Tibial nerve (tissue), 4 donors: ENCODE results near the gene COPG2. TPM values are rescaled to one million over a fixed set of nuclear protein-coding genes. Genes with fewer than 3 reads are reported as not detected.
"Not testable (repeated sequence)": the region's sequence is repeated elsewhere in the genome, so short reads cannot be mapped to it uniquely, and the experiment has no call there.

ENCODE experiments used
- DNase-seq, 2 donors: peaks; one replicate each; pipeline ENCODE4 v3.0.0-alpha.2; 2019; ENCODE audit warnings: low spot score in 2 of 2
- H3K27ac ChIP-seq, 4 donors: fragments of 200-600 bp; sonication (generic) in 3 of 4; one replicate each; pipeline ENCODE4 v1.5.1; 2017 to 2019; ENCODE audit warnings: mild to moderate bottlenecking in 1 of 4
- H3K27me3 ChIP-seq, 2 donors: fragments of 200-600 bp; sonication (generic) in 1 of 2; one replicate each; pipeline versions ENCODE4 v1.5.1 to v1.6.0; 2017 to 2019
- H3K36me3 ChIP-seq, 3 donors: fragments of 200-600 bp; sonication (generic); one replicate each; pipeline ENCODE4 v1.5.1; 2018 to 2019
- H3K4me1 ChIP-seq, 4 donors: fragments of 200-600 bp; sonication (generic) in 3 of 4; one replicate each; pipeline ENCODE4 v1.5.1; 2017 to 2019
- H3K4me3 ChIP-seq, 4 donors: fragments of 200-600 bp; sonication (generic) in 3 of 4; one replicate each; pipeline ENCODE4 v1.5.1; 2017 to 2019; ENCODE audit warnings: mild to moderate bottlenecking in 1 of 4, moderate library complexity in 1 of 4
- H3K9me3 ChIP-seq, 4 donors: fragments of 200-600 bp; sonication (generic) in 3 of 4; one replicate each; pipeline ENCODE4 v1.5.1; 2017 to 2019
- CTCF ChIP-seq, 5 experiments: fragments of 200-600 bp in 3 of 5; fragments of 450-650 bp in 2 of 5; sonication (generic) in 3 of 5; IDR thresholded peaks; one replicate each; pipeline ENCODE4 v1.5.1; 2016 to 2019; ENCODE audit warnings: antibody characterized with exemption in 5 of 5, mild to moderate bottlenecking in 3 of 5, moderate library complexity in 2 of 5
- EP300 ChIP-seq, 2 donors: sonication (generic); formaldehyde crosslinking; IDR thresholded peaks; one replicate each; pipeline ENCODE4 v1.6.1; 2017; ENCODE audit warnings: antibody characterized with exemption in 2 of 2, mild to moderate bottlenecking in 1 of 2
- POLR2A ChIP-seq, 2 donors: fragments of 450-650 bp; IDR thresholded peaks; one replicate each; pipeline ENCODE4 v1.6.1; 2017; ENCODE audit warnings: antibody characterized with exemption in 2 of 2, mild to moderate bottlenecking in 2 of 2, moderate library complexity in 2 of 2
- WGBS, 2 donors: methylation state at CpG; one replicate each; pipeline ENCODE4 v1.1.5; 2018; 5-methylcytosine and 5-hydroxymethylcytosine counted together
- total RNA-seq, 4 donors: library from RNA; depleted of rRNA; stranded (reverse); fragments of >200 nt; gene quantifications; one replicate each; pipeline ENCODE4 v1.1.0, GENCODE V29; 2016

The COPG2 gene
- total RNA-seq, 4 donors from 2014 or later = 12.7 to 22.7 (median 20.2) TPM

GRCh38 chr7:130701650-130702049 is 33.1 kb upstream of the COPG2 start:
- no peak overlapping the region for H3K4me3 ChIP-seq
- no peak for TF ChIP-seq CTCF (IDR thresholded peaks at IDR 0.05)
- no peak for TF ChIP-seq POLR2A (IDR thresholded peaks at IDR 0.05)
- TF ChIP-seq EP300 (IDR thresholded peaks at IDR 0.05) = no peak
- no peaks in the 10 kb centered on the region for H3K36me3 ChIP-seq
- no peaks in the 10 kb centered on the region for H3K27me3 ChIP-seq
- WGBS, 2 donors = 71 to 93% methylated on average over 2 of the region's 2 CpGs
- no peaks in the 10 kb centered on the region for H3K4me1 ChIP-seq
- H3K9me3 ChIP-seq = peaks cover 0 to 3% (median 0%) of the 10 kb centered on the region in 4 donors
- H3K27ac ChIP-seq = no peak overlapping the region
- DNase-seq = no peak

GRCh38 chr7:130700760-130701159 is 32.2 kb upstream of the COPG2 start:
- TF ChIP-seq CTCF (IDR thresholded peaks at IDR 0.05) = no peak
- 83 to 89% methylated on average over 1 of the region's 1 CpG for WGBS, 2 donors
- Histone ChIP-seq H3K9me3 (no peaks in the 10 kb centered on the region), H3K36me3 (no peaks in the 10 kb centered on the region), H3K27ac (no peak overlapping the region), H3K4me1 (no peaks in the 10 kb centered on the region), H3K27me3 (no peaks in the 10 kb centered on the region), H3K4me3 (no peak overlapping the region)
- no peak for DNase-seq

- no peak for DNase-seq
- H3K9me3 ChIP-seq = no peaks in the 10 kb centered on the region
- H3K27ac ChIP-seq = no peak overlapping the region
- no peaks in the 10 kb centered on the region for H3K36me3 ChIP-seq
- TF ChIP-seq POLR2A (IDR thresholded peaks at IDR 0.05) (no peak), EP300 (IDR thresholded peaks at IDR 0.05) (no peak), CTCF (IDR thresholded peaks at IDR 0.05) (no peak)
- H3K27me3 ChIP-seq = no peaks in the 10 kb centered on the region
- H3K4me1 ChIP-seq = no peaks in the 10 kb centered on the region
- WGBS, 2 donors = 64 to 65% methylated on average over 4 of the region's 4 CpGs
- no peak overlapping the region for H3K4me3 ChIP-seq
Measured at GRCh38 chr7:130699686-130700085, 31.1 kb upstream of the COPG2 start.

- no peak overlapping the region for H3K27ac ChIP-seq
- H3K27me3 ChIP-seq = no peaks in the 10 kb centered on the region
- no peaks in the 10 kb centered on the region for H3K36me3 ChIP-seq
- WGBS, 2 donors = 62 to 65% methylated on average over 2 of the region's 2 CpGs
- no peak overlapping the region for H3K4me3 ChIP-seq
- no peaks in the 10 kb centered on the region for H3K9me3 ChIP-seq
- DNase-seq = no peak
- no peaks in the 10 kb centered on the region for H3K4me1 ChIP-seq
- no peak for TF ChIP-seq CTCF (IDR thresholded peaks at IDR 0.05)
- TF ChIP-seq POLR2A (IDR thresholded peaks at IDR 0.05) = no peak
- TF ChIP-seq EP300 (IDR thresholded peaks at IDR 0.05) = no peak
Measured at GRCh38 chr7:130697820-130698219, 29.3 kb upstream of the COPG2 start.

GRCh38 chr7:130695840-130696239 is 27.3 kb upstream of the COPG2 start:
- Histone ChIP-seq H3K27me3 (no peaks in the 10 kb centered on the region), H3K9me3 (no peaks in the 10 kb centered on the region), H3K4me3 (no peak overlapping the region), H3K36me3 (no peaks in the 10 kb centered on the region), H3K4me1 (no peaks in the 10 kb centered on the region), H3K27ac (no peak overlapping the region)
- DNase-seq = no peak
- WGBS, 2 donors = 66 to 67% methylated on average over 2 of the region's 2 CpGs
- no peak for TF ChIP-seq POLR2A (IDR thresholded peaks at IDR 0.05)
- TF ChIP-seq CTCF (IDR thresholded peaks at IDR 0.05) = peak in 4 of 5 experiments; percentile 19 to 38 (median 26)

GRCh38 chr7:130692396-130692795 is 23.8 kb upstream of the COPG2 start:
- H3K9me3 ChIP-seq, H3K4me1 ChIP-seq: not testable (repeated sequence)
- 95 to 97% methylated on average over 1 of the region's 1 CpG for WGBS, 2 donors

More at GRCh38 chr7:130692396-130692795, 23.8 kb upstream of the COPG2 start:
- H3K27me3 ChIP-seq, H3K36me3 ChIP-seq, H3K4me3 ChIP-seq, DNase-seq, H3K27ac ChIP-seq: not testable (repeated sequence)
